A549 (cell line): ENCODE data around the gene ZNF79.

Experiments
- NR3C1 ChIP-seq: fragments of >200 bp; sonication (Bioruptor Twin); formaldehyde crosslinking; IDR thresholded peaks from 3 replicates; pipeline ENCODE4 v1.6.1; 2017
- POLR2A ChIP-seq: IDR thresholded peaks from 2 replicates; pipeline ENCODE4 v1.6.1; 2012; ENCODE audit warnings: mild to moderate bottlenecking, low read length
- RNF2 ChIP-seq: fragments of 200-600 bp; sonication (generic); IDR thresholded peaks from 2 replicates; pipeline ENCODE4 v1.6.1; 2016; ENCODE audit warnings: low read depth, mild to moderate bottlenecking, antibody characterized with exemption, moderate library complexity, borderline replicate concordance
- SMC3 ChIP-seq: fragments of >200 bp; sonication (Bioruptor Twin); formaldehyde crosslinking; IDR thresholded peaks from 3 replicates; pipeline ENCODE4 v1.6.1; 2018; ENCODE audit warnings: inconsistent platforms
- TF ChIP-seq, protein P1 (sequence below): fragments of >200 bp; sonication (Bioruptor Twin); formaldehyde crosslinking; IDR thresholded peaks from 3 replicates; pipeline ENCODE4 v1.5.1; 2016
- TF ChIP-seq, protein P2 (sequence below): fragments of 450-650 bp; IDR thresholded peaks from 2 replicates; pipeline ENCODE4 v1.6.1; 2014; ENCODE audit warnings: antibody characterized with exemption
- TF ChIP-seq, protein P3 (sequence below): IDR thresholded peaks from 2 replicates; pipeline ENCODE4 v1.6.1; 2012

DNA sequence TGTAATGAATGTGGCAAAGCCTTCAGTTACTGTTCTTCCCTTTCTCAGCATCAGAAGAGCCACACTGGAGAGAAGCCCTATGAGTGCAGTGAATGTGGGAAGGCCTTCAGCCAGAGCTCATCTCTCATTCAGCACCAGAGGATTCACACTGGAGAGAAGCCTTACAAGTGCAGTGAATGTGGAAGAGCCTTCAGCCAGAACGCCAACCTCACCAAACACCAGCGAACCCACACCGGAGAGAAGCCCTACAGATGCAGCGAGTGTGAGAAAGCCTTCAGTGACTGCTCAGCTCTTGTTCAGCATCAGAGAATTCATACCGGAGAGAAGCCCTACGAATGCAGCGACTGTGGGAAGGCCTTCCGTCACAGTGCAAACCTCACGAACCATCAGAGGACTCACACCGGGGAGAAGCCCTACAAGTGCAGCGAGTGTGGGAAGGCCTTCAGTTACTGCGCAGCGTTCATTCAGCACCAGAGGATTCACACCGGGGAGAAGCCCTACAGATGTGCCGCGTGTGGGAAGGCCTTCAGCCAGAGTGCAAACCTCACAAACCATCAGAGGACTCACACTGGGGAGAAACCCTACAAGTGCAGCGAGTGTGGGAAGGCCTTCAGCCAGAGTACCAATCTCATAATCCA, 20.2 kb downstream of the ZNF79 start:
- TF ChIP-seq, protein P1, sequence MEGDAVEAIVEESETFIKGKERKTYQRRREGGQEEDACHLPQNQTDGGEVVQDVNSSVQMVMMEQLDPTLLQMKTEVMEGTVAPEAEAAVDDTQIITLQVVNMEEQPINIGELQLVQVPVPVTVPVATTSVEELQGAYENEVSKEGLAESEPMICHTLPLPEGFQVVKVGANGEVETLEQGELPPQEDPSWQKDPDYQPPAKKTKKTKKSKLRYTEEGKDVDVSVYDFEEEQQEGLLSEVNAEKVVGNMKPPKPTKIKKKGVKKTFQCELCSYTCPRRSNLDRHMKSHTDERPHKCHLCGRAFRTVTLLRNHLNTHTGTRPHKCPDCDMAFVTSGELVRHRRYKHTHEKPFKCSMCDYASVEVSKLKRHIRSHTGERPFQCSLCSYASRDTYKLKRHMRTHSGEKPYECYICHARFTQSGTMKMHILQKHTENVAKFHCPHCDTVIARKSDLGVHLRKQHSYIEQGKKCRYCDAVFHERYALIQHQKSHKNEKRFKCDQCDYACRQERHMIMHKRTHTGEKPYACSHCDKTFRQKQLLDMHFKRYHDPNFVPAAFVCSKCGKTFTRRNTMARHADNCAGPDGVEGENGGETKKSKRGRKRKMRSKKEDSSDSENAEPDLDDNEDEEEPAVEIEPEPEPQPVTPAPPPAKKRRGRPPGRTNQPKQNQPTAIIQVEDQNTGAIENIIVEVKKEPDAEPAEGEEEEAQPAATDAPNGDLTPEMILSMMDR: no peak
- no peak for TF ChIP-seq RNF2
- TF ChIP-seq, protein P2, sequence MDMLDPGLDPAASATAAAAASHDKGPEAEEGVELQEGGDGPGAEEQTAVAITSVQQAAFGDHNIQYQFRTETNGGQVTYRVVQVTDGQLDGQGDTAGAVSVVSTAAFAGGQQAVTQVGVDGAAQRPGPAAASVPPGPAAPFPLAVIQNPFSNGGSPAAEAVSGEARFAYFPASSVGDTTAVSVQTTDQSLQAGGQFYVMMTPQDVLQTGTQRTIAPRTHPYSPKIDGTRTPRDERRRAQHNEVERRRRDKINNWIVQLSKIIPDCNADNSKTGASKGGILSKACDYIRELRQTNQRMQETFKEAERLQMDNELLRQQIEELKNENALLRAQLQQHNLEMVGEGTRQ: no peak
- TF ChIP-seq, protein P3, sequence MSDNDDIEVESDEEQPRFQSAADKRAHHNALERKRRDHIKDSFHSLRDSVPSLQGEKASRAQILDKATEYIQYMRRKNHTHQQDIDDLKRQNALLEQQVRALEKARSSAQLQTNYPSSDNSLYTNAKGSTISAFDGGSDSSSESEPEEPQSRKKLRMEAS: no peak
- no peak for TF ChIP-seq SMC3
- no peak for TF ChIP-seq POLR2A
- TF ChIP-seq NR3C1: no peak
